Nephron progenitor cell (in vitro differentiated cells): ENCODE results near the gene CRKL.
A peak's percentile ranks its signal among the peaks of the same experiment; 100 is the strongest.

Experiments used
- DNase-seq: peaks from one replicate; pipeline ENCODE4 v3.0.0; 2021
- H3K27ac Mint-ChIP-seq: 2 replicates; pipeline ENCODE4 v1.8.0; 2021; ENCODE audit warnings: mild to moderate bottlenecking, moderate library complexity, mixed read lengths
- H3K27me3 Mint-ChIP-seq: 2 replicates; pipeline ENCODE4 v1.8.0; 2021; ENCODE audit warnings: mild to moderate bottlenecking, low read depth, mixed read lengths; ENCODE audit not compliant: poor library complexity
- H3K36me3 Mint-ChIP-seq: 2 replicates; pipeline ENCODE4 v1.8.0; 2021; ENCODE audit warnings: low read depth, mixed read lengths
- H3K4me1 Mint-ChIP-seq: 2 replicates; pipeline ENCODE4 v1.8.0; 2021; ENCODE audit warnings: mixed read lengths
- H3K4me3 Mint-ChIP-seq: 2 replicates; pipeline ENCODE4 v1.8.0; 2021; ENCODE audit warnings: mild to moderate bottlenecking, moderate library complexity, mixed read lengths
- H3K9me3 Mint-ChIP-seq: 2 replicates; pipeline ENCODE4 v1.8.0; 2021; ENCODE audit warnings: mild to moderate bottlenecking, moderate library complexity, mixed read lengths
- TF ChIP-seq, protein P1 (sequence below): fragments of 200-600 bp; sonication (generic); IDR thresholded peaks from 2 replicates; pipeline ENCODE4 v1.5.0; 2021; ENCODE audit warnings: antibody characterized with exemption

Gene CRKL

GRCh38 chr22:21001601-21002325 lies 84.6 kb downstream of the CRKL start, which contains the start of gene THAP7:
TSS of gene THAP7 (minus strand) at chr22:21002118. CDS start at chr22:21001911, 207 bp downstream.
- peak; percentile 94 for DNase-seq
- H3K36me3 Mint-ChIP-seq = peaks cover 3% of the 10 kb centered on the region
- H3K4me1 Mint-ChIP-seq = peaks cover 40% of the 10 kb centered on the region
- peaks cover 5% of the 10 kb centered on the region for H3K27me3 Mint-ChIP-seq
- H3K27ac Mint-ChIP-seq = peak within 1 kb of the TSS; percentile 99
- no peaks in the 10 kb centered on the region for H3K9me3 Mint-ChIP-seq
- TF ChIP-seq, protein P1, sequence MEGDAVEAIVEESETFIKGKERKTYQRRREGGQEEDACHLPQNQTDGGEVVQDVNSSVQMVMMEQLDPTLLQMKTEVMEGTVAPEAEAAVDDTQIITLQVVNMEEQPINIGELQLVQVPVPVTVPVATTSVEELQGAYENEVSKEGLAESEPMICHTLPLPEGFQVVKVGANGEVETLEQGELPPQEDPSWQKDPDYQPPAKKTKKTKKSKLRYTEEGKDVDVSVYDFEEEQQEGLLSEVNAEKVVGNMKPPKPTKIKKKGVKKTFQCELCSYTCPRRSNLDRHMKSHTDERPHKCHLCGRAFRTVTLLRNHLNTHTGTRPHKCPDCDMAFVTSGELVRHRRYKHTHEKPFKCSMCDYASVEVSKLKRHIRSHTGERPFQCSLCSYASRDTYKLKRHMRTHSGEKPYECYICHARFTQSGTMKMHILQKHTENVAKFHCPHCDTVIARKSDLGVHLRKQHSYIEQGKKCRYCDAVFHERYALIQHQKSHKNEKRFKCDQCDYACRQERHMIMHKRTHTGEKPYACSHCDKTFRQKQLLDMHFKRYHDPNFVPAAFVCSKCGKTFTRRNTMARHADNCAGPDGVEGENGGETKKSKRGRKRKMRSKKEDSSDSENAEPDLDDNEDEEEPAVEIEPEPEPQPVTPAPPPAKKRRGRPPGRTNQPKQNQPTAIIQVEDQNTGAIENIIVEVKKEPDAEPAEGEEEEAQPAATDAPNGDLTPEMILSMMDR = no peak
- peak within 1 kb of the TSS; percentile 97 for H3K4me3 Mint-ChIP-seq
